M059J (cell line): ENCODE data around the gene PRSS2. TPM values are rescaled to one million over a fixed set of nuclear protein-coding genes. Genes with fewer than 3 reads are reported as not detected.
"Not testable (repeated sequence)": the region's sequence is repeated elsewhere in the genome, so short reads cannot be mapped to it uniquely, and the experiment has no call there.

ENCODE experiments used
- DNase-seq: peaks from one replicate; pipeline ENCODE4 v3.0.0-alpha.2; 2012; ENCODE audit warnings: low read depth
- total RNA-seq: library from RNA; depleted of rRNA; stranded (reverse); fragments of >200 nt; shearing (Covaris generic); gene quantifications from 2 replicates; pipeline ENCODE4 v1.2.3, GENCODE V29; 2014

Gene PRSS2
- total RNA-seq, 1 experiment from 2014 or later: not detected

DNA sequence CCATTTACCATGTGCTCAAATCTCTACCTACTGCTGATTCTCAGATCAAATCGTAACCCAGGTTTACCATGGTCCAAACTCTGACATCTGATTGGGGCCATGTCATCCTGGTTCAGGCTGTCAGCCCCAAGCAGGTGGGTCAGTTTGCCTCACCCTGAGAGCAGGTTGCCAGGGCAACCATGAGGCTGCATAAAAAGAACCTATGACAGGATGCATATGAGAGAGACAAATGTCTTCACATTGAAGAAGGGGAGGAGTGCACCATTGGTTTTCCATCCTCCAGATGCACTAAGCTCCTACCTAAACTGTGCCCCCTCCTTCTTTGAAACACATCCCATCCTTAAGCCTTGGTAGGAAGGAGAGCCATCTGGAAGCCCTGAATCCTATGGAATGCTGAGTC, 11.3 kb upstream of the PRSS2 start:
- DNase-seq: no peak

- DNase-seq: no peak
Observed at GRCh38 chr7:142760071-142760642, 10.6 kb upstream of the PRSS2 start.

- not testable (repeated sequence) for DNase-seq
Observed at GRCh38 chr7:142761606-142762005, 9.2 kb upstream of the PRSS2 start.

DNA sequence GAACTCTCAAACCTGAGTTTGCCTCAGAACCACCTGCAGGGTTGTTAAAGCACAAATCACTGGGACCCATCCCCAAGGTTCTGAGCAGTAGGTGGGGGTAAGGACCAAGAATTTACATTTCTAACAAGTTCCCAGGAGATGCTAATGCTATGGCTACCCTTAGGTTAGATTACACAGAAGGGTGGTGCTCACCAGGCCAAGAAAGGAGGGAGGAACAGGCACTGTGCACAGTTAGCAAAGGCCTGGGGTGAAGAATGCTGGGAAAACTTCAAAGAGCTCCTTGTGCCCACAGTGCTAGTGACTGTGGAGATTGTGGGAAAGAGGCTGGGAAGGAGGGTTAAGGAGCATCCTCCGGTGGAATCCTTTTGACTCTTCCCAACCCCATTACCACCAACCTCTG, 8.7 kb upstream of the PRSS2 start:
- DNase-seq: no peak

GRCh38 chr7:142767451-142767850, 3.3 kb upstream of the PRSS2 start:
- no peak for DNase-seq

- no peak for DNase-seq
Observed at GRCh38 chr7:142767861-142768260, 2.9 kb upstream of the PRSS2 start.

- not testable (repeated sequence) for DNase-seq
Observed at GRCh38 chr7:142768885-142769284, 1.9 kb upstream of the PRSS2 start.

DNA sequence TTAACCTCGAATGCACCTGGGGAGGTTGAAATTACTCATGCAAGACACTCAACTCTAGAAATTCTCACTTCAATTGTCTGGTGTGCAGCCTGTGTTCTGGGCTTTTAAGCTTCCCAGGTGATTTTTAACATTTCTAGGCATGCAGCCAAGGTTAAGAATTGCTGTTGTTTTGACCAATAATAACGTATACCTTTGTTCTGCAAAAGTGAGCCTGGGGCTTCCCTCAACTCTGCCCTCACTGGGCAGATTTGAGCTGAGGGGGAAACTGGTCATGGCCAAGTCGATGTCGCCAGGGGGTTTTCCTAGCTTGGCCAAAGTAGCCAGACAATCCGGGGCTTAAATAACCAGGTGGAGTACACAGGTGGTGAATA, 568 bp downstream of the PRSS2 start:
- DNase-seq: no peak

- no peak for DNase-seq
Observed at GRCh38 chr7:142772051-142772450, 1.3 kb downstream of the PRSS2 start.

GRCh38 chr7:142772673-142773072, 1.9 kb downstream of the PRSS2 start:
- no peak for DNase-seq

- no peak for DNase-seq
Observed at GRCh38 chr7:142773230-142773629, 2.5 kb downstream of the PRSS2 start.

DNA sequence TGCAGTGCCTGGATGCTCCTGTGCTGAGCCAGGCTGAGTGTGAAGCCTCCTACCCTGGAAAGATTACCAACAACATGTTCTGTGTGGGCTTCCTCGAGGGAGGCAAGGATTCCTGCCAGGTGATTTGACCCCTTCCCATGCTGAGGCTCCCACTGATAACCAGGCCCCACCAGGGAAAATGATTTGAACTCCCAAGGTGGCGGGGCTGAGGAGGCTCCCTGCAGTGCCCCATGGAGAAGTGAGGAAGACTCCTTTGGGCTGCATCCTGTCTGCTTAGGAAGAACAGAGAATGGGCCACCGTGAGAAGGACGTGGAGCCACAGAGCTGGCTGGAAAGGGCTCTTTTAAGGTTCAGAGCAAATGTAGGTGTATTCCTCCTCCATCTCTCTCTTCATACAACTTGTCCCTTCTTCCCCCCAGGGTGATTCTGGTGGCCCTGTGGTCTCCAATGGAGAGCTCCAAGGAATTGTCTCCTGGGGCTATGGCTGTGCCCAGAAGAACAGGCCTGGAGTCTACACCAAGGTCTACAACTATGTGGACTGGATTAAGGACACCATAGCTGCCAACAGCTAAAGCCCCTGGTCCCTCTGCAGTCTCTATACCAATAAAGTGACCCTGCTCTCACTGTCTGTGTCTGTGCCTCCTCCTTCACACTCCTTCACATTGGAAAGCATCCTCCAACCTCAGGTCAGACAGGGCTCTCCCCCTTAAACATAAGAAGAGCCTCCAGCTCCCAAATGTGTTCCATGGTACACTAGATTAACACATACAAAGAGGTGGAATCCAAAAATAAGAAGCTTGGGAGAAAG, 3.4 kb downstream of the PRSS2 start:
- no peak for DNase-seq

DNA sequence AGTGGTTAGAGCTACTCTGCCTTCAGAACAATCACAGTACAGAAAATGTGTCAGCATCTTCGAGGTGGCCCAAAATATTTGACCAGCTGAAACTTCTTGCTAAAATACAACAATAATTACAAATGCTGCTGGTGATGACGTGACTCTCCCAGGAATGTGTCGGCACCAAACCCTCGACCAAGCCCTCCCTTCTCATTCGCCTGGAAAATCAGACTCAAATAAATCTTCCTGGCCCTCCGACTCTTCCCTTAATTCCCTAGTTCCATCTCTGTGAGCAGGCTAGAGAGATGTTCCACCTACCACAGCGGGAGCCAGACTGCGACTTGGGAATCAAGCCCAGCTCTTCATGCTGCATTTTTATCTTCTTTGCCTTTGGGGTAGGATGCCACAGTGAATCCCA, 4.1 kb downstream of the PRSS2 start:
- DNase-seq: peak; percentile 64

DNA sequence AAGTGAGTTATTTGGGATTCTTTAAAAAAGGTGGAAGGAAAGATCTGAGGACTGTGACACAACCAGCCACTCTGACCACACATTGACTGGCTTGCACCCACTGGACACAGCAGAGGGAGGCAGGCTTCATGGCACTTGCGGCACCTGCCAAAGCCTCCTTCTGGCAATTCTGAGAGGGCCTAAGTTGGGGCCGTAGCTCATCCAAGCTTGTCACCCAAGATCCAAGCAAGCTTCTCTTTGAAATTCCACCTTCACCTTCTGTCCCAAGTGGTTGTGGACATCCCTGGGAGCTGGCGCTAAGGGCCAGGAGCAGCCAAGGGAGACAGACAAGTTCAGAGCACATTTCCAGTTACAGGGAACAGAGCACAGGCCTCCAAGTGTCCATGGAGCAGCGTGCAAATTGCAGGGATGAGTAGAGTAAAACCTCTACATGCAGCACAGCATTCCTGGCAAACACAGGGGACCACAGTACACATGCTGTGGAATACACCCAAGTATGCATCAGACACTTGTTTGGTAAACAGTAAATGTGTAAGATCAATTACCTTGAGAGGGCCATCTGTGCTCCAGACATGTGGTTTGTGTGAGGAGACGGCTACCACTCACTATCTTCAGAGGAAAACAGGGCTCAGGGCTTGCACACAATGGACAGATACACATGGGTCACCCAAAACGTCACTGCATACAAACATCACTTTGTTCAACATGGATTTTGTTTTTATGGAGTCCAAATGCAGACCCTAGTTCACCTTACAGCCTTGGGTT, 4.8 kb downstream of the PRSS2 start:
- DNase-seq: not testable (repeated sequence)

DNA sequence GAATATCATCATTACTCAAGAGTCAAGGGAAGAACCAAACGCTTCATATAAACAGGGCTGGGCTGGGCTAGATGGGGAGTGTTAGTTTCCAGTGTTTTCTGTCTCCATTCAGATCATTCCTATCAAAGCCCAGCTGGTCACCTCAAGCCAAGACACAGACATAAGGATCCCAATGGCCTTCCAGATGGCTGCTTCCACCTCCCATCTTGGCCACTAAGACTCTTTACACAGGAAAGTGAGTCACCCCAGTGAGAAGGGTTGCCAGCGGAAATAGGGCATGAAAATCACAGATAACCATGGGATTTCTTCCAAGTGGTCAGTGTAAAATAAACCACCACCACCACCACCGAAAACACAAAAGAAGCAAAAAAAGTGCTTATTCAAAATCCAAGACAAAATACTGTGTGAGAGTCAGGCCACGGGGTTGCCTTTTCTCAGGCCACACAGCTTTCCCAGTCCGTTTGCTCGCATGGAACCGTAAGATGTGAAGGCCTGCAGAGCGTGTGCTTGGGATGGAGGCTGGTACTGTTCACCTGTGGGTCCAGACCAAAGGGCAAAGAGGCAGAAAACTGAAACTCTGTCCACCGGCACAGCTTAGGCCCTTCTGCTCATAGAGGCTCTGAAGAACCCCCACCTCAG, 5.6 kb downstream of the PRSS2 start:
- peak; percentile 94 for DNase-seq

- DNase-seq: not testable (repeated sequence)
Observed at GRCh38 chr7:142776845-142777225, 6.1 kb downstream of the PRSS2 start.

- DNase-seq: no peak
Observed at GRCh38 chr7:142777318-142777717, 6.5 kb downstream of the PRSS2 start.

GRCh38 chr7:142782922-142783900, 12.4 kb downstream of the PRSS2 start:
- peak; percentile 85 for DNase-seq

DNA sequence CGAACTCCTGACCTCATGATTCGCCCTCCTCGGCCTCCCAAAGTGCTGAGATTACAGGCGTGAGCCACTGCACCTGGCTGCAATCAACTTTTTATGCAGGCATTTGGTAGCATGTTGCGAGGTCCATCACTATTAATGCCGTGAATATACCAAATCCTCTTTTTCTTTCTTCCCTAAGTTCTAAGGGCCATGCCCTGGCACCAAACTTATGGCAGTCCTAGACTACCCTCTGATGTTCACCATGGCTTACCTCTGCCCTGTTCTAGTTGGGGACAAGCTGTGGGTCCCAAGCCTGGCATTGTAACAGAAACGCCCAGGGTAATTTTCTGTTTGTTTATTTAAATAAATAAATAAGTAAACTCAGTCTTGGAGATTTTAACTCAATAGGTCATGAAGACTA, 13.3 kb downstream of the PRSS2 start:
- DNase-seq: no peak

DNA sequence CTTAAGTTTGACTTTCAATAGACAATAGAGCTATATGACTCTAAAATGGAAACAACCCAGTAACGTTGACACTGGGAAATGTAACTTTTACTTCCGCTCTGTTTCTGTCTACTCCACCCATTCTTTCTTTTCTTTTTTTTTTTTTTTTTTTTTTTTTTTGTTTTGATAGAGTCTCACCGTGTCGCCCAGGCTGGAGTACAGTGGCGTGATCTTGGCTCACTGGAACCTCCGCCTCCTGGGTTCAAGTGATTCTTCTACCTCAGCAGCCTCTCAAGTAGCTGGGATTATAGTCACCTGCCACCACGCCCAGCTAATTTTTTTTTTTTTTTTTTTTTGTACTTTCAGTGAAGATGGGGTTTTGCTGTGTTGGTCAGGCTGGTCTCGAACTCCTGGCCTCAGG, 13.9 kb downstream of the PRSS2 start:
- DNase-seq: no peak

- DNase-seq: no peak
Observed at GRCh38 chr7:142785841-142786250, 15.1 kb downstream of the PRSS2 start.
